T follicular helper cell (primary cell): ENCODE results near the gene DYNC1I1.

ENCODE experiments used
- DNase-seq: peaks from one replicate; pipeline ENCODE4 v3.0.0-alpha.2; 2020; ENCODE audit warnings: low read depth

DYNC1I1 gene

DNA sequence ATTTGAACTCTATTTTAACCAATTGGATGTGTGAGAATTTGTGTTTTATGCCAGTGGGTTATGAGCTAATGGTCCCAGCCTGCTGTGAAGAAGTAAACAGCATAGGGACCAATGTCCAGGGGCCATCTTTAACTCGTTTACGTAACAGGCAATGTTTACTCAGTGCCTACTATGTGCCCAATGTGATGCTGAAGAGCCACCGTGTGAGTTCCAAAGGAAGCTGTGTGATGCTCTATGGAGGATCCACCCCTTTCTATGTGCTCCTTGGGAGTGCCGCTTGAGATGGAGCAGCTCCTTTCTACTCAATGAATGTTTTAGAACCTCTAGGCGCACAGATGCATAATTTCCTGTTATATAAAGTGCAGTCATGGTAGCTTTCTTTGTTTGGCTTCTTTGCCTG, 21.3 kb downstream of the DYNC1I1 start:
- DNase-seq = no peak

DNA sequence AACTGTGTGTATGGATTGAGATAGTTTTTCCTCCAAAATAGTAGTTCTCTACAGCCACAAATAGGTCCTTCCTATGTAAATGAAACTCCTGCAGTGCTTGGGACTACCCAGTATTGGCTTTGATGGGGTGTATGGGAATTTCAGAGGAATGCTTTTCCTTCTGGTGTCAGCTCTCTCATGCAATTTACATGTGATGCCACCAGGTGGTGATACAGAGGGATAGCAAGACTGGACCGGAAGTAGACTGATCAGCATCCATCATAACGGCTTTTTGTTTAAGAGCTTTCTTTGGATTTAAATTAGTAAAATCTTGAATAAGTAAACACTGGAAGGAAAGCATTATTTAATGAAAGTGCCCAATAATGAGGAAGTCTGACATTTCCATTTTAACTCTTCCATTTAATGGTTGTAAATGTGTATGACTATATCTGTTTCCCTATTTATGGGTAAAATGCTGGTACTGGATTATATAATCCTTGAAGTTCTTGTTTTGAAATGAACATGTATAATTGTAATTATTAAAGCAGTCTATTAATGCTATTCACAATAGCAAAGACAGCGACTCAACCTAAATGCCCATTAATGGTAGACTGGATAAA, 22.7 kb downstream of the DYNC1I1 start:
- no peak for DNase-seq

DNA sequence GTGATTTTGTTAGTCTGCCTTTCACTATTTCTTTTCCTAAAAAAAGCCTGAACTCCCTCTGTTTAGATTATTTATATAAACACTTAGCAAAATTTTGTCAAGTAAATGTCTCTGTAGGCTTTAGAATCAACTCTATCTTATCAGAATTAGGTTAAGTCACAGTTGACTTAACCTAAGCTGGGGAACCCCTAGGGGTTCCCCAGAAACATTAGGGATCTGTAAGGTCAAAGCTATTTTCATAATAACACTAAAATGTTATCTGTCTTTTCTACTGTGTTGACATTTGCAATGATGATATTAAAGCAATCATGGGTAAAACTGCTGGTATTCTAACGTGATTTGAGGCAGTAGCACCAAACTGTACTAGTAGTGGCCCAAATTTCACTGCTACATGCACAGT, 24.3 kb downstream of the DYNC1I1 start:
- DNase-seq = no peak

DNA sequence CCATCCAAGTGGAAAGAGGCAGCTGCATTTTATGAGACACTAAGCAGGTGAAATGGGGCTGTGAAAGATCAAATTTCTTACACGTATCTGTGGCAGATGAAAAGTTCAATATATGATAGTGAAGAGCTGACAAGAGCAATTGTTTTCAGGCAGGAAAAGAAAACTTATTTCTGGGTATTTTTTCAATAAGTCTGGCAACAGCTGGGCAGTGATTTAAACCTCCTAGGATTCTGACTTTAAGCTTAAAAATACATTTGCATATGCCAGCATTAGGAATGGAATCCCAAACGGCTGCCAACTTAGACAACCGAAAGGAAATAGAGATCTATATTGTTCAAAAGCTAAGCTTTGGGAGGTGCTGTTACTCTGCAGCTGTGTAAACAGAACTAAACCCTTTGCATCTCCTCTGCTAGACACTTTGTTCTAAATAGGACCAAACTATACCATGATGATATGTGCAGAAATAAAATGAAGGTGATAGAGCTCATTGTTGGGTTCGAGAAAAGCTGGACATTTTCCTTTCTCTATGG, 26.1 kb downstream of the DYNC1I1 start:
- DNase-seq = no peak

DNA sequence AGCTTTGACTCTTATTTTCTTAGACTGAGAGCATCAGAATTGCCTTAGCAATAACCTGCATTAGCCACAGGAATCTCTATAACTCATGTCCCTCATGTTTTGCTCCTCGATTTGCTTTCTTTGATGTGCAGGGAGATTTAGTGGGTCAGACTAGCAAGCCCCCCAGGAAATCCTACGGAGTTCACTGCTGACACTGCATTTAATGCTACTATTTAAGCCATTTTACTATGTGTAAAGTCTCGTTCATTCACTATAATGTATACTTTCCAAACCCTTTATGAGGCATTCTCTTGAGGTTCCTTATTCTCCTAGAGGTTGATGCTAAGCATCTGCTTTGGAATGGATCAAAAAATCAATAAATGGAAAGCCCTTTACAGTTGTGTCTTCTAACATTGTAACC, 28.4 kb downstream of the DYNC1I1 start:
- DNase-seq = no peak

DNA sequence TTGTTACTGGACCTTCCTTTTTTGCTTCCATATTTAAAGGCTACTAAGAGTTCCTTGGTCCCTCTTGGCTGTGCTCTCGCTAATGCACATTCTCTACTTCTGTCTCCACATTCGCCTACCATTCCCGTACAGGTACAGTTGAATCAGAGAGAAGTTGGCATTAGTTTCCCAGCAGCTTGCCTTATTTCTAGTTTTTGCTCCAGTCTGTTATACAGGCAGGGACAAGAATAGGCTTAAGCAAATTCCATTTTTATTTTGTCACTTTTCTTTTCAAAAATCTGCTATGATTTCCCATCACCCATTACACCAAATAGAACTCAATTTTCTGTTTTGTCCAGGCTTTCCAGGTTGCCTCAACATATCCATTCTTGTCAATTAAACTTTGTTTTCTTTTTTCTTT, 29.9 kb downstream of the DYNC1I1 start:
- no peak for DNase-seq

DNA sequence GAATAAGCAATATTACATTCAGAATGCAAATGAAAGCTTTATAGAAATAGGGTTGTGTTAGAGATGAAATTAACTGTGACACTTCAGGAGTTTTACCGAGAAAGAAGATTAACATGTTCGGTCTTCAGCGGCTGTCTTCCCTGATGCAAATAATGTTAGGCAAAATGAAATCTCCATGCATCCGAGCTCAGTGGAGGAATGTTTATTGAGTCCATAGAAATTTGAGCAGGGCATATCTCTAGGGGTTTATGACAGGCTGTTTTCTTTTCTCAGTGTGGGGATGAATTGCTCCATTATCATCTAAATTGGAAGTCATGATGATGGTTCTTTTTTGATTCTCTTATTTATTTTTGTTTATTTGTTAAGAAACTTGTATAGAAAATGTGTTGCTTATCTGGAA, 31.7 kb downstream of the DYNC1I1 start:
- DNase-seq = no peak

DNA sequence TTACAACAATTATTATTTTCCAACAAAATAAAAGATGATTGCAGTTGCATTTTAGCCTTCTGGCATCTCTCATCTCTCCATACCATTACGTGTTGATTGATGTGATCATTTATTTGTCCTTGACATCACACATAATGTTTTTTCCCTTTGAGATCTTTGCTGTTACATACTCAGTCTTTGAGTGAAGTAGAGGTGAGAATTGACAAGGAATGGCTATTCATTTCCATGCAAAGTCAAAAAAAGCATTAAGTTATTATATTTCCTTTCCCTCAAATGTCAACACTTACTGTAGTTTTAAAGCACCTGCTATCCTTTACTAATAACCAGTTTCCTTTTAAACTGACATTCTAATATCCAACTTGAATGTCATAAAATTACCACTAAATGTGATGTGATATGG, 33.6 kb downstream of the DYNC1I1 start:
- no peak for DNase-seq

DNA sequence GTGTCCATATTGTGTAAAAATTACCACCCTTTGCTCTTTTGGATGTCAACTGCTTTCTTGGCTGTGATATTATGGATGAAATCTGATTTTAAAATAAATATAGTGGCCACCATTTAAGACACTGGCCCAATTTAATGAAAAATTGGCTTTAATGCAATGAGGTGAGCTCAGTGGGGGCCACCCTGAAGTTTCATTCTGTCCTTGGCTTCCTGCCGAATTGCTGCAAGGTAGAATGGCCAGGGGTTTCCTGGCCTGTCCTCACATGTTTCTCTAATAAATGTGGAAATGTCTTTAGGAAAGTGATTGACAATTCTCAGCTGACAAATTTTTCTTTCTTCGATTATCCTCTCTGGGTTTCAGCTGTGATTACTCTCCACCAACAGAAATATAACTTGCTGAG, 36.0 kb downstream of the DYNC1I1 start:
- DNase-seq = no peak

DNA sequence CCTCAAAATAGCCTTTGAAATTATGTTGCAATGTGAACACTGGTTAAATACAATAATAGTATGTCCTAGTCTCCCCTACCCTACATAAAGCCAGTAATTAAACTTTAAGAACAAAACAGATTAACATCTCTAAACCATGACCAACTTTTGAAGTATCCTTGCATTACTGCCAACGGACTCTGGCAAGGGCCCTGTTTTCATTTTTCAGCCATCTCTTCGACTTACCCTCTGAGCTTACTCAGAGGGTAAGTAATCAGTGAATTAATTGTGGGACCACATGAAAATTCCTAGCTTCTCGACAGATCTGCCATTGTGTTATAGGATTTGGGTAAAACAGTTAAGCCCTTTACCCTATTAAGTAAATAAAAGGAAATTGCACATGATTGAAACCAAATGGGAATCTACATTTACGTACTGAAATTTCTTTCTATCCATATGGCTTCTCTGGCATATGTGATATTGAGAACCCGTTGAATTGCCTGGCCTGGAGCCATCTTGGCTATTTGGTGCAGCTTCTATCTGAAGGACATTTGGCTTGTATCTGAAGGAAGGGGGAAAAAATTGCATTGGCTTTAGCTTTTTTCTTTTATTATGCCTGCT, 39.6 kb downstream of the DYNC1I1 start:
- no peak for DNase-seq

DNA sequence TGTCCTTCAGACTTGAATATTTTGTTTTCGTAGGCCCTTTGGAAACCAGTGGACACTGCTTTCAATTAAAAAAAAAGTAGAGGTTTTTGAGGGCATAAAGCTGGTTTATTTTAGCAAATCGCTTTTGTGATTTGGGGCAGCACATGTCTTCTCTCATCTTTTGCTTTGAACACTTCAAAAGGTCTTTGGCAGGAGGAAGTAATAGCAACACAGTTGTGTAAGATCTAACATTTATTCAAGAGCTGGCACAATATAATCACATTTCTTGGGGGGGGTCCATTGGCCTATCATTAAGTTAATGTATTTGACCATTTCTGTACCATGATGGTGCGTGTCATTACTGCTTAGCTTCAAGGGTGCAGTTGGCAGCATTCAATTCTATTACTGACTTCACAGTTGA, 42.4 kb downstream of the DYNC1I1 start:
- no peak for DNase-seq

DNA sequence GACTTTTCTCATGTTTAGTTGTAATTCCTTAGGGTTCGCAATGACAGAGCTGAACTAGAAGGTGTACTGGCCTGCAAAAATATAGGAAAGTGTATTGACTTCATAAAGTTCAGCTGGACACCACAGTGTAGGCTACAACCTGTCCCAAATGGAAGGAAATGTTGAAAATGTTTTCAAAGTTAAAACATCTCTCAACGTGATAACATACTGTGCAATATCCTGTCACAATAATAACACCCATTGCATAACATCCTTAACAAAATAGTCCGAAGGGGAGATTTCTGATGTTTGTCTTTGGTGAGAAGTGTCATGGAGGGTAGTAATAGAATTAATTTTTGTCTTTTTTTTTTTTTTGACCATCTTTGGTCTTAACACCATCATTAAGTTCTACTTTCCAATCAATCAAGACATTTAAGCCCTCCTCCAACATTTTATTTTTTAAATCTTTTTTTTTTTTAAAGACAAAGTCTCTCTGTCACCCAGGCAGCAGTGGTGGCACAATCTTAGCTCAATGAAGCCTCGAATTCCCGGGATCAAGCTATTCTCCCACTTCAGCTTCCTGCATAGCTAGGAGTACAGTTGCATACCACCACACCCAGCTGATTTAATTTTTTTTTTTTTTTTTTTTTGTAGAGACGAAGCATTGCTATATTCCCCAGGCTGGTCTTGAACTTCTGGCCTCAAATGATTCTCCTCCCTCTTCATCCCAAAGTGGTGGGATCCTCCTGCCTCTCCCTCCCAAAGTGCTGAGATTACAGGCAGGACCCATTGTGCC, 45.7 kb downstream of the DYNC1I1 start:
- no peak for DNase-seq

DNA sequence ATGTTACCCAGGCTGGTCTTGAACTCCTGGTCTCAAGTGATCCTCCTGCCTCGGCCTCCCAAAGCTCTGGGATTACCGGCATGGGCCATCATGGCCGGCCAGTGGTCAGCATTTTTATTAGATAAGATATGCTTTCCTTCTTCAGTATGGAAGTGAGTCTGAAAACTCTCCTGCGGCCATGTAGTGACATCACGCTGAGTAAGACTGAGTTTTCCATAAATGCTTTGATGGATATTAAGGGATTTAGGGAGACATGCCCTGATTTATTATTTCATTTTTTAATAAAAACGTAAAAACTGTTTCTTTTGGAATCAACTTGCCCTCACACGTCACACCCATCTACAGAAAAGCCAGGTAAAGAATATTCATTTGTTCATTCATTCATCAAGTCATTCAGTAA, 48.4 kb downstream of the DYNC1I1 start:
- no peak for DNase-seq

DNA sequence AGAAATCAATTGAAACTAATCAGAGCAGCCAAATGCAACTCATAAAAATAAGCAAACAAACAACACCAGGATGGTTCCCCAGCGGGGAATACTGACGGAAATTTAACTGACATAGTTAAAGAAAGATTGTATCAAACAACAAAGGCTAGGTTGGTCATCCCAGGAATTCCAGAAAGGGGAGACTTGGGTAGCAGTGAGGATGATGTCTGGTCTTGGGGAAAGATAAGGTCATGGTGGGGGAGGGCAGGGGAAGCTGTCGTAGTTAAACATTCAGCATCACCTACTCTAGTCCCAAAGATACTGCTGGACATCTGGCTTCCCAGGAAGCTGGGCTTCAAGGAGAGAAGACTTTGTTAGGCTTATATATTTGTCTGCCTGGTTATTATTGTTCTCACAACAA, 50.4 kb downstream of the DYNC1I1 start:
- DNase-seq = no peak

DNA sequence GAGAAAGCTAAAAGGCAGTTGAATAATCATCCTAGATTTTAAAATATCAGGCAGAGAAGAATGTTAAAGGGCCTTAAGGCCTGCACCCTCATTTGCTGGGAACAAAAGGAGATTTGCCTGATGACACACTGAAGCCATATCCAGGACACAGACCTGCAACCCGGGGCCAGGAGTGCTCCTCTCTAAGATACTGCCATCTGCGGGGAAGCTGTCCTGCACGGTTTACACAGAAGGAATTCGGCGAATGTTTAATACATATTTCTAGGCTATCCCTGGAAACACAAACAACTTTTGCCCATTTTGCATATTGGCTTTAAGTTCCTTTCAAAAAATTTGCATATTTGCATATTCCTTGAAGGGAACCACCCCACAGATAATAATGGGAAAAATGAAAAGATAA, 52.3 kb downstream of the DYNC1I1 start:
- DNase-seq = no peak

DNA sequence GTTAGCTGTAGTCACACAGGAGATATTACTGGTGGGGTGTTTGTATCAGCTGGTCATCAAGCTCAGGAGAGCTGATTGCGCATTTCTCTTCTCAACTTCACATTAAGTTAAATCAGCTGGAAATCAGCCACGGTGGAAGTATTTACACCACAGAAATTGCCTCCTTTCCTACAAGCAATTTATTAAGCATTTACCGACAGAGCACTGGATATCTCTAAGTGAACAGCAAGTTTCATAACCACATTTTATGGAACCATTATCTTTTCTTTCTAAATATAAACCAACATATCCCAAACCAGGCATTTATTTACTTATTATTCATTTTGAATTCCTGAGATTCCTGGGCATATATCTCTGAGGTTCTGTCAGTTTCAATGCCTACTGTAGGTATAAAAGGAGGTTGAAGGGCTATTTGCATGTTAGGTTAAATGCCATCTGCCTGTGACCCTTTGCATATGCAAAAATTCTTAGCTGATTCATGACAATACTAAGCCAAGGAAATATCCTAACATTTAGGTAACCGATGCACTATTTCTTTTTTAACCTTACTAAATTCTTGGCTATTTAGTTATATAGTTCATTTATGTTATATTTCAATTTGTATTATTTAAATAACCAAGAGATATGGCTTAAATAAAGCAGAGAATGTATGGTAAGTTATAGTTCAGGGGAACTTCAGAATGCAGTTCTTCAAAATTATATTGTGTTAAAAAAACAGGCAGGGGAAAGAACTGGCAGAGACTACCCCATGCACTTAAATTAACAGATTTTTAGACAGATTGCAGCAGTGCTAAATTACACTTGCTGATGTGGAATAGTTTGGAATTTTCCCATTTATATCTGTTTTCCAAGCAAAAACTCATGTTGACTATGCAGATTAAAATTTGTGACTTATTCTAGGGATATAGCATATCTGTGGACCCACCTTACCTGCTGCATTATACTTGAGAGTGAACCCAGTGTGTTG, 56.8 kb downstream of the DYNC1I1 start:
- DNase-seq = no peak

DNA sequence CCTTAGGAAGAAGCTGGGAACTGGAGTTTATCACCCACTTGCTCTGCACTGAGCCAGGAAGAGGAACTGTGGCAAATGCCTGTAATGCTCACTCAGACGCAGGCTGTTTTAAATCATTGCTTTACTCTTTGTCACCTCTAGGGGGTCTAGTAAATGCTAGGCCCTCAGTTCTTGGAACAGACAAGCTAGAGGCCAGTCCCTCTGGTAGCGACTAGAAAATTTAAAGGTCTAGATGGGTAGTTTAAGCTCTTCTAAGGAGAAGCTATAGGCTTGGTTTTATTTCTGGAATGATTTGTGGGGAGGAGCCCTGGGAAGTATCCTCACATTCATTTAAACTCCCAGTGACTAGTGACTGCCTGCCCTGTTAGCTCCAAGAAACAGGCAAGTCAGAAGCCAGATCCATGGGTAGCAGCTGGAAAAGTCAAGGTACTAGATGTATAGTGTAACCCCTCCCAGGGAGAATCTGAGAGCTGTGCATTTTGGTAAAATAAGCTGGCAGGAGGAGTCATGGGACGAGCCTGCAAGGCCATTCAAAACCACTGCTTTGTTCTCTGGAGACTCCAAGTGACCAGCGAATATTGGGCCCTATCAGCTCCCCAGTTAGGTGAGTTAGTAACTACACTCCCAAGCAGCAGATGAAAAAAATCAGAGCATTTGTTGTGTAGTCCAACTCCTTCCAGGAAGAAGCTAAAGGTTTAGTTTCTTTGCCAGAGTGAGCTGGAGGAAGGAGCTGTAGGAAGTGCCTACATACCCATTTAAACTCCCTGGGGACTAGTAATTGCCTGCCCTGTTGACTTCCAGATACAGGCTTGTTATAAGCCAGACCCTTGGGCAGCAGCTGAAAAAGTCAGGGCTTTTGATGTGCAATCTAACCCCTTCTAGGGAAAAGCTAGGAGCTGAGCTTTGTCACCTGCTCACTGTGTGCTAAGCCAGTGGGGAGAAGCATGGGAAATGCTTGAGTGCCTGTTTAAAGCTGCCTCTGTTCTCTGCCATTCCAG, 68.9 kb downstream of the DYNC1I1 start:
- DNase-seq = no peak

DNA sequence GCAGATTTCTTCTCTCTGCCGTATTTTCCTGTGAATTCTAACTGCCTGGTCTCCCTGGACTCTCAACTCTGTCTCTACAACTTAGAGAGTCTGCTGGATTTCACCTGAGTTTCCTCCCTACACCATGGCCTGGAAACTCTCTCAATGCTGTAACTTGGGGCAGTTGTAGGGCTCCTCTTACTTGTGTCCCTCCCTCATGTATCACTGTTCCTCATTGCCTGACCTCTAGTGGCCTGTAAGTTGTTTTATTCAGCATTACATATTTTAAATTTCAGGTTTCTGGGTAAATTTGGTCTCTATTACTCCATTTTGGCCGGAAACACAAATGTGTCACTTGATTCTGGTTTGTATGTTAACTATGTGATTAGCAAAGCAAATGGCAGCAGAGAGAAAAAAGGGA, 70.9 kb downstream of the DYNC1I1 start:
- DNase-seq = no peak

DNA sequence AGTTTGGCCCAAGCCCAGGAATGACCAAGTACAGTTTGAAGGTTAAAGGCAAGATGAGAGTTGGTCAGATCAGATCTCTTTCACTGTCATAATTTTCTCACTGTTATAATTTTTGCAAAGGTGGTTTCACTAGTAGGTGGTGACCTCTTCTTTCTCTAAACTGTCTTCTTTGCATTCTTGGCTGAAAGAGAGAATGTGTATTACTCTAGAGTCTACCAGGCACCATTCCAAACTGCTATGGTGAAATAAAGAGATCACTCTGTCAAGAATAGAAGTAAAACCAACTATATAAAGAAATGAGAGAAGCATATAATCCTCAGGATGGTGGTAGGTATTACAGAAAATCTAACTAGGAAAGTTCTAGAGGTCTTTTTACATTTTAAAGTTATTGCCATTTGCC, 72.7 kb downstream of the DYNC1I1 start:
- DNase-seq = no peak

DNA sequence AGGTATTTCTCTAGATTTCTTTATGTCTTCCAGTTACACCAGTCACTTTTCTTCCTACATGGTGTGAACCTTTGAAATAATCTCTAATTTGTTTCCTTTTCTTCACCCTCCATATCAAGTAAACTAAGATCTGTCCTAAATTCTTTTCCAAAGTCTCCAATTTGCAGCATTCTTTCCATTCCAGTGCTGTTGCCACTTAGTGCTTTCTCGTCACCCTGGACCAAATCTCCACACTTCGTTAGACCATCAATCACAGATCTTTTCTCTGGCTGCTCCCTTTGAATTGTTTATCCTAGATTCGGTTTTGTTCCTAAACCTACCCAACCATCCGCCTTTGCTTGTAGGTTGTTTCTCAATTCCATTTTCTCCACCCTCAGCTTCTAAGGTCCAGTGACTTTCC, 74.7 kb downstream of the DYNC1I1 start:
- DNase-seq = no peak

DNA sequence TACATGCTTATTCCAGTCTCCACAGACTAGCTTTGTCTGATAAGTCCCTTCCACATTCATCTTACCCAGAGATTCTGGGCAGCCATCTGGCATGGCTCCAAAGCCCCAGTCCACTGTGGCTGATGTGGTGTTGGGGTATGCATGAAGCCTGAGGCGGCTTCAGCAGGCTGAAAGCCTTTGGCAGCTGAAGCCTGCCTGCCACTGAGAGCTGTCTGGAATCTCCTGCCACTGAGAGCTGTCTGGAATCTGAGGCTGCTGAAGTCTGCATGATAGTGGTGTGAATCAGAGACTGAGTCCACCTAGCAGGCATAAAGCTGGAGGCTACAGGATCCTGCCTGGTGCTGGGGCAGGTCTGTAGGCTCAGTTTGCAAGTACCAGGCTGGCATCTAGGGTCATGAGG, 87.1 kb downstream of the DYNC1I1 start:
- DNase-seq = no peak
